WTC11 (cell line): ENCODE measurements around the gene TRPV5.

Source experiments
- EMX1 ChIP-seq: fragments of 250-450 bp; sonication (Bioruptor Pico); IDR thresholded peaks from 2 replicates; pipeline ENCODE4 v1.8.0; 2021; ENCODE audit warnings: mild to moderate bottlenecking
- FOXP1 ChIP-seq: sonication (generic); formaldehyde crosslinking; IDR thresholded peaks from 2 replicates; pipeline ENCODE4 v1.8.0; 2022; ENCODE audit warnings: missing genetic modification reagents, mild to moderate bottlenecking, moderate library complexity, borderline replicate concordance
- GRHL2 ChIP-seq: fragments of 250-450 bp; sonication (Bioruptor Pico); IDR thresholded peaks from 2 replicates; pipeline ENCODE4 v1.8.0; 2022; ENCODE audit warnings: mild to moderate bottlenecking, moderate library complexity; ENCODE audit not compliant: insufficient replicate concordance, severe bottlenecking
- JAZF1 ChIP-seq: fragments of 250-450 bp; sonication (Bioruptor Pico); IDR thresholded peaks from 2 replicates; pipeline ENCODE4 v1.9.0; 2021; ENCODE audit warnings: moderate library complexity, mild to moderate bottlenecking, inconsistent platforms
- NFE2L1 ChIP-seq: sonication (generic); formaldehyde crosslinking; IDR thresholded peaks from 2 replicates; pipeline ENCODE4 v1.8.1; 2023; ENCODE audit warnings: missing genetic modification reagents
- NR2C2 ChIP-seq: sonication (generic); formaldehyde crosslinking; IDR thresholded peaks from 2 replicates; pipeline ENCODE4 v1.8.0; 2022; ENCODE audit warnings: mild to moderate bottlenecking, missing genetic modification reagents
- RELA ChIP-seq: sonication (generic); formaldehyde crosslinking; IDR thresholded peaks from 2 replicates; pipeline ENCODE4 v1.8.1; 2022; ENCODE audit warnings: missing genetic modification reagents, mild to moderate bottlenecking, borderline replicate concordance
- SP1 ChIP-seq: sonication (generic); formaldehyde crosslinking; conservative IDR thresholded peaks from 2 replicates; pipeline ENCODE4 v1.8.1; 2022; ENCODE audit warnings: missing genetic modification reagents
- USF1 ChIP-seq: sonication (generic); formaldehyde crosslinking; IDR thresholded peaks from 2 replicates; pipeline ENCODE4 v1.8.0; 2022; ENCODE audit warnings: mild to moderate bottlenecking, missing genetic modification reagents
- ZBTB21 ChIP-seq: sonication (generic); formaldehyde crosslinking; IDR thresholded peaks from 2 replicates; pipeline ENCODE4 v1.8.1; 2023; ENCODE audit warnings: mild to moderate bottlenecking, missing genetic modification reagents, borderline replicate concordance
- ZNF121 ChIP-seq: sonication (generic); formaldehyde crosslinking; IDR thresholded peaks from 2 replicates; pipeline ENCODE4 v1.8.0; 2023; ENCODE audit warnings: missing genetic modification reagents
- TF ChIP-seq, protein P1 (sequence below): fragments of 200-600 bp; IDR thresholded peaks from 2 replicates; pipeline ENCODE4 v1.8.0; 2022; ENCODE audit warnings: antibody characterized with exemption
- TF ChIP-seq, protein P2 (sequence below): sonication (generic); formaldehyde crosslinking; conservative IDR thresholded peaks from 2 replicates; pipeline ENCODE4 v1.8.1; 2022; ENCODE audit warnings: mild to moderate bottlenecking, missing genetic modification reagents
- TF ChIP-seq, protein P3 (sequence below): sonication (generic); formaldehyde crosslinking; IDR thresholded peaks from 2 replicates; pipeline ENCODE4 v1.8.1; 2023; ENCODE audit warnings: mild to moderate bottlenecking, moderate library complexity, missing genetic modification reagents

DNA sequence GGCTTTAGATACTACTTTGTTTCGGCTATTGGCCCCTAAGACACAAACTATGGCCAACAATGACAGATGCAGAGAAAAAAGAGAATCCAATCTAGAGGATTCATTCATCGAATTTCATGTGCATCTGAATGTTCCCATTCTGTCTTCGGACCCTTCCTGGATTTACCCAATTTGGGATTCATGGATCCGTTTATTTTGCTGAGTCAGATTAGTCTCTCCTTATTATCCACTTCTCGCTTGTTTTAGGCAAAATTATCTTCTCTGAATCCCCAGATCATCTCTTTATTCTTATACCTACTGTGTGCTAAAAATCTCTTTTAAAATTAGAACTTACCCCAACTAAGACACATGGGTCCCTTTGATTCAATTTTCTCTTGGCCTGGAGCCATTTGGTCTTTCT, 54.5 kb downstream of the TRPV5 start:
- TF ChIP-seq, protein P1, sequence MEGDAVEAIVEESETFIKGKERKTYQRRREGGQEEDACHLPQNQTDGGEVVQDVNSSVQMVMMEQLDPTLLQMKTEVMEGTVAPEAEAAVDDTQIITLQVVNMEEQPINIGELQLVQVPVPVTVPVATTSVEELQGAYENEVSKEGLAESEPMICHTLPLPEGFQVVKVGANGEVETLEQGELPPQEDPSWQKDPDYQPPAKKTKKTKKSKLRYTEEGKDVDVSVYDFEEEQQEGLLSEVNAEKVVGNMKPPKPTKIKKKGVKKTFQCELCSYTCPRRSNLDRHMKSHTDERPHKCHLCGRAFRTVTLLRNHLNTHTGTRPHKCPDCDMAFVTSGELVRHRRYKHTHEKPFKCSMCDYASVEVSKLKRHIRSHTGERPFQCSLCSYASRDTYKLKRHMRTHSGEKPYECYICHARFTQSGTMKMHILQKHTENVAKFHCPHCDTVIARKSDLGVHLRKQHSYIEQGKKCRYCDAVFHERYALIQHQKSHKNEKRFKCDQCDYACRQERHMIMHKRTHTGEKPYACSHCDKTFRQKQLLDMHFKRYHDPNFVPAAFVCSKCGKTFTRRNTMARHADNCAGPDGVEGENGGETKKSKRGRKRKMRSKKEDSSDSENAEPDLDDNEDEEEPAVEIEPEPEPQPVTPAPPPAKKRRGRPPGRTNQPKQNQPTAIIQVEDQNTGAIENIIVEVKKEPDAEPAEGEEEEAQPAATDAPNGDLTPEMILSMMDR: no peak
- TF ChIP-seq, protein P2, sequence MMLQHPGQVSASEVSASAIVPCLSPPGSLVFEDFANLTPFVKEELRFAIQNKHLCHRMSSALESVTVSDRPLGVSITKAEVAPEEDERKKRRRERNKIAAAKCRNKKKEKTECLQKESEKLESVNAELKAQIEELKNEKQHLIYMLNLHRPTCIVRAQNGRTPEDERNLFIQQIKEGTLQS (CRISPR knock-in tag): no peak
- TF ChIP-seq FOXP1 (CRISPR knock-in tag) (no peak), NR2C2 (CRISPR knock-in tag) (no peak), ZNF121 (CRISPR knock-in tag) (no peak), NFE2L1 (CRISPR knock-in tag) (no peak), SP1 (CRISPR knock-in tag) (no peak), USF1 (CRISPR knock-in tag) (no peak), RELA (CRISPR knock-in tag) (no peak), ZBTB21 (no peak), JAZF1 (CRISPR knock-in tag) (no peak), GRHL2 (CRISPR knock-in tag) (no peak), EMX1 (CRISPR knock-in tag) (no peak)
- TF ChIP-seq, protein P3, sequence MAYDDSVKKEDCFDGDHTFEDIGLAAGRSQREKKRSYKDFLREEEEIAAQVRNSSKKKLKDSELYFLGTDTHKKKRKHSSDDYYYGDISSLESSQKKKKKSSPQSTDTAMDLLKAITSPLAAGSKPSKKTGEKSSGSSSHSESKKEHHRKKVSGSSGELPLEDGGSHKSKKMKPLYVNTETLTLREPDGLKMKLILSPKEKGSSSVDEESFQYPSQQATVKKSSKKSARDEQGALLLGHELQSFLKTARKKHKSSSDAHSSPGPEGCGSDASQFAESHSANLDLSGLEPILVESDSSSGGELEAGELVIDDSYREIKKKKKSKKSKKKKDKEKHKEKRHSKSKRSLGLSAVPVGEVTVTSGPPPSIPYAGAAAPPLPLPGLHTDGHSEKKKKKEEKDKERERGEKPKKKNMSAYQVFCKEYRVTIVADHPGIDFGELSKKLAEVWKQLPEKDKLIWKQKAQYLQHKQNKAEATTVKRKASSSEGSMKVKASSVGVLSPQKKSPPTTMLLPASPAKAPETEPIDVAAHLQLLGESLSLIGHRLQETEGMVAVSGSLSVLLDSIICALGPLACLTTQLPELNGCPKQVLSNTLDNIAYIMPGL (CRISPR knock-in tag): no peak
